KMS-11 (cell line): ENCODE results near the gene GSE1.

Source experiments
- H2AFZ ChIP-seq: fragments of 200-600 bp; sonication (generic); 2 replicates; pipeline ENCODE4 v1.6.1; 2016; ENCODE audit warnings: antibody characterized with exemption, mixed run types, low read depth
- H3K27ac ChIP-seq: fragments of 200-600 bp; sonication (generic); 2 replicates; pipeline ENCODE4 v1.6.1; 2016; ENCODE audit warnings: mild to moderate bottlenecking, mixed run types
- H3K27me3 ChIP-seq: fragments of 200-600 bp; sonication (generic); 2 replicates; pipeline ENCODE4 v1.6.1; 2017; ENCODE audit warnings: mild to moderate bottlenecking, low read depth, mixed run types, moderate library complexity; ENCODE audit not compliant: insufficient read depth
- H3K36me3 ChIP-seq: fragments of 200-600 bp; sonication (generic); 2 replicates; pipeline ENCODE4 v1.6.1; 2017; ENCODE audit warnings: mild to moderate bottlenecking, mixed run types; ENCODE audit not compliant: insufficient read depth
- H3K4me1 ChIP-seq: fragments of 200-600 bp; sonication (generic); 2 replicates; pipeline ENCODE4 v1.6.1; 2016; ENCODE audit warnings: mild to moderate bottlenecking, low read depth, mixed run types; ENCODE audit not compliant: poor library complexity, severe bottlenecking
- H3K4me2 ChIP-seq: fragments of 200-600 bp; sonication (generic); 2 replicates; pipeline ENCODE4 v1.7.0; 2016; ENCODE audit warnings: mild to moderate bottlenecking, mixed run types
- H3K4me3 ChIP-seq: fragments of 200-600 bp; sonication (generic); IDR thresholded peaks from 2 replicates; pipeline ENCODE4 v1.6.1; 2017; ENCODE audit warnings: low read depth, low read length, mixed read lengths; ENCODE audit not compliant: insufficient read depth
- H3K79me2 ChIP-seq: fragments of 200-600 bp; sonication (generic); 2 replicates; pipeline ENCODE4 v1.6.1; 2016; ENCODE audit warnings: low read depth, mixed run types; ENCODE audit not compliant: insufficient read depth
- H3K9ac ChIP-seq: fragments of 200-600 bp; sonication (generic); 2 replicates; pipeline ENCODE4 v1.6.1; 2016; ENCODE audit warnings: mild to moderate bottlenecking, mixed run types
- H4K20me1 ChIP-seq: fragments of 200-600 bp; sonication (generic); 2 replicates; pipeline ENCODE4 v1.6.1; 2016; ENCODE audit warnings: mild to moderate bottlenecking, mixed run types; ENCODE audit not compliant: insufficient read depth
- TF ChIP-seq, protein P1 (sequence below): fragments of 200-600 bp; sonication (generic); conservative IDR thresholded peaks from 2 replicates; pipeline ENCODE4 v1.6.1; 2017; ENCODE audit warnings: low read depth, mild to moderate bottlenecking, antibody characterized with exemption, low read length, moderate library complexity, mixed read lengths

The GSE1 gene

DNA sequence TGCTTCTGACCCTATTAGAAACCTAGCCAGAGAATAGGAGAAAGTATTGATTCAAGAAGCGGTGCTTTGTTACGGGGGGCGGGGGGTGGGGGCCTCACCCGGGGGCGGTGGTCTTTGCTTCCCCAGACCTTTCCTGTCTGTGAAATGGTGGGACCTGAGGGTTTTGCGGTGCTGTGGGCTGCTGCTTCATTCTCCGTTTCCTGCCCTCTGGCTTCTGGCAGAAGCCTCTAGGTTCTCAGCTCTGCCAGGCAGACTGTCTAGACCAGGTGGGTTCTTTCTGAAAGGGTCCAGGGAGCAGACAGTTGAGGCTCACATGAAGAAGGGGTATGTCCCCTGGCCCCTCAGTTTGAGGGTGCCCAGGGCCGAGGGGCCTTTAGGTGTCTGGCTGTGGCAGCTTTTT lies 14.0 kb downstream of the GSE1 start:
- Histone ChIP-seq H3K27ac (no peak overlapping the region), H3K79me2 (peaks cover 56% of the 10 kb centered on the region; the same call in 1 of the 2 replicates), H3K4me1 (no peaks in the 10 kb centered on the region), H2AFZ (no peak overlapping the region), H4K20me1 (no peaks in the 10 kb centered on the region), H3K9ac (no peak overlapping the region), H3K4me2 (no peak overlapping the region), H3K27me3 (no peaks in the 10 kb centered on the region), H3K4me3 (no peak overlapping the region), H3K36me3 (no peaks in the 10 kb centered on the region)
- TF ChIP-seq, protein P1, sequence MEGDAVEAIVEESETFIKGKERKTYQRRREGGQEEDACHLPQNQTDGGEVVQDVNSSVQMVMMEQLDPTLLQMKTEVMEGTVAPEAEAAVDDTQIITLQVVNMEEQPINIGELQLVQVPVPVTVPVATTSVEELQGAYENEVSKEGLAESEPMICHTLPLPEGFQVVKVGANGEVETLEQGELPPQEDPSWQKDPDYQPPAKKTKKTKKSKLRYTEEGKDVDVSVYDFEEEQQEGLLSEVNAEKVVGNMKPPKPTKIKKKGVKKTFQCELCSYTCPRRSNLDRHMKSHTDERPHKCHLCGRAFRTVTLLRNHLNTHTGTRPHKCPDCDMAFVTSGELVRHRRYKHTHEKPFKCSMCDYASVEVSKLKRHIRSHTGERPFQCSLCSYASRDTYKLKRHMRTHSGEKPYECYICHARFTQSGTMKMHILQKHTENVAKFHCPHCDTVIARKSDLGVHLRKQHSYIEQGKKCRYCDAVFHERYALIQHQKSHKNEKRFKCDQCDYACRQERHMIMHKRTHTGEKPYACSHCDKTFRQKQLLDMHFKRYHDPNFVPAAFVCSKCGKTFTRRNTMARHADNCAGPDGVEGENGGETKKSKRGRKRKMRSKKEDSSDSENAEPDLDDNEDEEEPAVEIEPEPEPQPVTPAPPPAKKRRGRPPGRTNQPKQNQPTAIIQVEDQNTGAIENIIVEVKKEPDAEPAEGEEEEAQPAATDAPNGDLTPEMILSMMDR: no peak

DNA sequence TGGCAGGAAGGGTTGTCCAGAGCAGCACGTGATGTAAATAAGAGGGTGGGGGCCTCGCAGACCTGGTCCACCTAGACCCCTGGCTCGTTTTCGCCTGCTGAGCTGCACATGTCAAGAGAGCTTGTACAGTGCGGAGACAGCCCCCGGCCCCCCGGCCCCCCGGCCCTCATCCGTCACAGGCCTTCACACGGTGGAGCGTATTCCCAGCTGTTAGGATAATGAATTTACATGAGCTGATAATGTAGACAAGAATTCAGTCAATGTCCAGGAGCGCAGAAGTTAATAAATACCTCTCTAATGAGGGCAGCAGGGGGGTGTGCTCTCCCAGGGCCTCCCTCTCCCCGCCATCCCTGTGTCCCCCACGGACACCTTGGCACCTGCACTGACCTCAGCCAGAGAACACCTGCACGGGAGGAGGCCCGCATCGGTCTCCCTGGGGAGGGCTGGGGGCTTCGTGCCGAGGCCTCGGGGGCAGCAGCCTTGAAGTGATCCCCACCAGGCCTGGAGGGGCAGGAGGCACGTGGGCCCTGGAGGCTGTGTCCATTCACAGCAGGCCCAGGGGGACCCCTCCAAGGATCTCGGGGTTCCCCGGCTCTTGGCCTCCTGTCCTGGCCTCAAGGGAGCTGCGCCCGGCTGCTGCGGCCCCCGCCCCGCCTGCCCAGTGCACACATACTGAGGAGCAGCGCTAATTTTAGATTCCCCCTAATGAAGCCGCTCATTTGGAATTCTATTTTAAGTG lies 14.6 kb downstream of the GSE1 start:
- Histone ChIP-seq H3K27me3 (no peaks in the 10 kb centered on the region), H3K36me3 (no peaks in the 10 kb centered on the region), H3K79me2 (peaks cover 50% of the 10 kb centered on the region; the same call in 1 of the 2 replicates), H3K4me1 (no peaks in the 10 kb centered on the region), H3K4me2 (no peak overlapping the region), H3K4me3 (no peak overlapping the region), H3K27ac (no peak overlapping the region), H4K20me1 (no peaks in the 10 kb centered on the region), H2AFZ (no peak overlapping the region), H3K9ac (no peak overlapping the region)
- TF ChIP-seq, protein P1: no peak

DNA sequence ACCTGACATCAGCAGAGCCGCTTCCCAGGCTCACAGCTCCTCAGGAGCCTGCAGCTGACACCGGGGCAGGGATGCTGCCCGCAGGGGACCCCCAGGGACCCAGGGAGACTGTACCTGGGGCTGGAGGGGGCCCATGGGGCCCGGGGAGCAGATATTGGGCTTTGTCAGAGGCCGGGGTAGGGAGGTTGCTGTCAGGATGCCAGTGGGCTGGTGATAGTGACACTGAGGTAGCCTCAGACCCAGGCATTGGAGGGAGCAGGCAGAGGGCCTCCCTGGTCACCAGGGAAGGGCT lies 15.1 kb downstream of the GSE1 start:
- no peak overlapping the region for H3K27ac ChIP-seq
- peaks cover 45% of the 10 kb centered on the region; the same call in 1 of the 2 replicates for H3K79me2 ChIP-seq
- TF ChIP-seq, protein P1: no peak
- H3K4me3 ChIP-seq: no peak overlapping the region
- H2AFZ ChIP-seq: no peak overlapping the region
- no peaks in the 10 kb centered on the region for H4K20me1 ChIP-seq
- H3K9ac ChIP-seq: no peak overlapping the region
- H3K27me3 ChIP-seq: no peaks in the 10 kb centered on the region
- H3K4me2 ChIP-seq: no peak overlapping the region
- no peaks in the 10 kb centered on the region for H3K4me1 ChIP-seq
- H3K36me3 ChIP-seq: no peaks in the 10 kb centered on the region

DNA sequence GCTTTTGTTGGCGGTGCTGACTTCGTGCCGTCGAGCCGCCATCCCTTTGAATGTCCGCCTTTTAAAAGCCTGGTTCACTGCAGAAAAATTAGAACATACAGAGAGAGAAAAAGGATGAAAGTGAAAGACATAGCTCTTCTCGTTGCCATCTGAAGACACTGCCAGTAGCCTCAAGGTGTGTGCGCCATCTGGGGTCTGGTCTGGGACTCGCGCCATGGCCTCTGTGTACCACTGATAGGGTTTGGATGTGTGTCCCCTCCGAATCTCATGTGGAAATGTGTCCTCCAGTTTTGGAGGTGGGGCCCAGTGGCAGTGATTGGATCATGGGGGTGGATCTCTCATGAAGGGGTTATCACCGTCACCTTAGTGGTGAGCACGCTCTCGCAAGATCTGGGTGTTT lies 15.5 kb downstream of the GSE1 start:
- H3K4me2 ChIP-seq: no peak overlapping the region
- no peaks in the 10 kb centered on the region for H4K20me1 ChIP-seq
- no peaks in the 10 kb centered on the region for H3K36me3 ChIP-seq
- no peaks in the 10 kb centered on the region for H3K27me3 ChIP-seq
- TF ChIP-seq, protein P1: no peak
- H3K27ac ChIP-seq: no peak overlapping the region
- no peak overlapping the region for H3K4me3 ChIP-seq
- H2AFZ ChIP-seq: no peak overlapping the region
- H3K9ac ChIP-seq: no peak overlapping the region
- H3K79me2 ChIP-seq: peaks cover 43% of the 10 kb centered on the region; the same call in 1 of the 2 replicates
- H3K4me1 ChIP-seq: no peaks in the 10 kb centered on the region
